Thyroid gland (tissue), 4 donors: ENCODE data around the gene FIS1. TPM values are rescaled to one million over a fixed set of nuclear protein-coding genes. Genes with fewer than 3 reads are reported as not detected.
"Not testable (repeated sequence)": the region's sequence is repeated elsewhere in the genome, so short reads cannot be mapped to it uniquely, and the experiment has no call there.

ENCODE experiments used
- DNase-seq, 2 donors: peaks; one replicate each; pipeline ENCODE4 v3.0.0-alpha.2; 2019
- H3K27ac ChIP-seq, 3 donors: fragments of 200-600 bp; sonication (generic); 1 replicate in 2 of 3; 2 replicates in 1 of 3; pipeline ENCODE4 v1.5.1; 2016 to 2019; ENCODE audit warnings: mild to moderate bottlenecking in 1 of 3, moderate library complexity in 1 of 3
- H3K27me3 ChIP-seq: fragments of 200-600 bp; sonication (generic); one replicate; pipeline ENCODE4 v1.5.1; 2019
- H3K36me3 ChIP-seq, 2 donors: fragments of 200-600 bp; sonication (generic); one replicate each; pipeline ENCODE4 v1.5.1; 2016 to 2019
- H3K4me1 ChIP-seq, 2 donors: fragments of 200-600 bp; sonication (generic); one replicate each; pipeline ENCODE4 v1.5.1; 2017 to 2019
- H3K4me3 ChIP-seq, 3 donors: fragments of 200-600 bp; sonication (generic); replicated peaks in 1 of 3; 1 replicate in 2 of 3; 2 replicates in 1 of 3; pipeline ENCODE4 v1.5.1; 2016; ENCODE audit warnings: mild to moderate bottlenecking in 1 of 3
- H3K9me3 ChIP-seq: fragments of 200-600 bp; sonication (generic); one replicate; pipeline ENCODE4 v1.5.1; 2017
- CTCF ChIP-seq, 6 experiments: fragments of 200-600 bp in 3 of 6; fragments of 450-650 bp in 3 of 6; sonication (generic) in 3 of 6; IDR thresholded peaks; one replicate each; pipeline ENCODE4 v1.5.1; 2016 to 2019; ENCODE audit warnings: antibody characterized with exemption in 6 of 6, mild to moderate bottlenecking in 2 of 6, inconsistent platforms in 1 of 6, moderate library complexity in 1 of 6
- POLR2A ChIP-seq, 2 donors: fragments of 450-650 bp; IDR thresholded peaks; one replicate each; pipeline ENCODE4 v1.6.1; 2017; ENCODE audit warnings: antibody characterized with exemption in 2 of 2, mild to moderate bottlenecking in 2 of 2, moderate library complexity in 1 of 2
- WGBS, 2 donors: methylation state at CpG; one replicate each; pipeline ENCODE4 v1.1.5; 2017; 5-methylcytosine and 5-hydroxymethylcytosine counted together
- intact Hi-C: fragments of 100-400 bp; cut with DNase I; formaldehyde crosslinking; loops from one replicate; pipeline ENCODE4 v1.15.1; 2023
- total RNA-seq, 4 donors: library from RNA; depleted of rRNA; stranded (reverse); fragments of >200 nt; gene quantifications; one replicate each; pipeline ENCODE4 v1.2.3, GENCODE V29; 2016

Gene FIS1
- total RNA-seq, 4 donors from 2014 or later = 157 to 361 (median 297) TPM

GRCh38 chr7:101208794-101209193, 36.1 kb downstream of the FIS1 start:
- TF ChIP-seq POLR2A (IDR thresholded peaks at IDR 0.05) = no peak
- TF ChIP-seq CTCF (IDR thresholded peaks at IDR 0.05) = no peak

GRCh38 chr7:101207459-101207858, 37.4 kb downstream of the FIS1 start:
- Histone ChIP-seq H3K27ac (no peak overlapping the region), H3K36me3 (peaks cover 27 to 29% of the 10 kb centered on the region in 2 donors), H3K4me1 (no peaks in the 10 kb centered on the region), H3K9me3 (no peaks in the 10 kb centered on the region), H3K4me3 (no peak overlapping the region), H3K27me3 (peaks cover 4% of the 10 kb centered on the region)
- intact Hi-C loops = no loop called here
- TF ChIP-seq POLR2A (IDR thresholded peaks at IDR 0.05) = no peak
- no peak for TF ChIP-seq CTCF (IDR thresholded peaks at IDR 0.05)
- no peak for DNase-seq
- 94 to 98% methylated on average over 6 to 15 of the region's 17 CpGs for WGBS, 2 donors

More at GRCh38 chr7:101208794-101209193, 36.1 kb downstream of the FIS1 start:
- H3K4me1 ChIP-seq = no peaks in the 10 kb centered on the region
- H3K27ac ChIP-seq = no peak overlapping the region
- intact Hi-C loops = no loop called here
- H3K4me3 ChIP-seq = no peak overlapping the region
- H3K36me3 ChIP-seq = peaks cover 27 to 35% of the 10 kb centered on the region in 2 donors
- 96% methylated on average over 14 of the region's 14 CpGs for WGBS, 2 donors
- H3K9me3 ChIP-seq = no peaks in the 10 kb centered on the region
- no peaks in the 10 kb centered on the region for H3K27me3 ChIP-seq
- DNase-seq = no peak

- Histone ChIP-seq H3K27ac (no peak overlapping the region), H3K36me3 (peaks cover 19 to 22% of the 10 kb centered on the region in 2 donors)
- intact Hi-C loops = no loop called here
Observed at GRCh38 chr7:101206665-101207042, 38.2 kb downstream of the FIS1 start.

GRCh38 chr7:101205901-101206664, 38.8 kb downstream of the FIS1 start:
- 88 to 89% methylated on average over 32 of the region's 32 CpGs for WGBS, 2 donors
- Histone ChIP-seq H3K27ac (no peak overlapping the region), H3K4me1 (peaks cover 0 to 8% of the 10 kb centered on the region in 2 donors), H3K27me3 (peaks cover 8% of the 10 kb centered on the region), H3K4me3 (no peak overlapping the region), H3K36me3 (peaks cover 14 to 18% of the 10 kb centered on the region in 2 donors), H3K9me3 (no peaks in the 10 kb centered on the region)
- intact Hi-C loops = no loop called here
- no peak for DNase-seq
- TF ChIP-seq CTCF (IDR thresholded peaks at IDR 0.05) (no peak), POLR2A (IDR thresholded peaks at IDR 0.05) (no peak)

More at GRCh38 chr7:101206665-101207042, 38.2 kb downstream of the FIS1 start:
- peaks cover 0 to 7% of the 10 kb centered on the region in 2 donors for H3K4me1 ChIP-seq
- DNase-seq = no peak
- H3K27me3 ChIP-seq = peaks cover 8% of the 10 kb centered on the region
- no peak for TF ChIP-seq CTCF (IDR thresholded peaks at IDR 0.05)
- TF ChIP-seq POLR2A (IDR thresholded peaks at IDR 0.05) = no peak
- 90 to 93% methylated on average over 19 of the region's 19 CpGs for WGBS, 2 donors
- H3K4me3 ChIP-seq = no peak overlapping the region
- H3K9me3 ChIP-seq = no peaks in the 10 kb centered on the region

- H3K36me3 ChIP-seq, H3K27me3 ChIP-seq, DNase-seq, H3K27ac ChIP-seq, H3K9me3 ChIP-seq, intact Hi-C loops, H3K4me1 ChIP-seq, H3K4me3 ChIP-seq: not testable (repeated sequence)
- WGBS, 2 donors = 64 to 65% methylated on average over 22 of the region's 22 CpGs
Observed at GRCh38 chr7:101203740-101204738, 40.8 kb downstream of the FIS1 start.
